Progenitor cell of endocrine pancreas (in vitro differentiated cells): ENCODE data around the gene FGD4. TPM values are rescaled to one million over a fixed set of nuclear protein-coding genes. Genes with fewer than 3 reads are reported as not detected.
A peak's percentile ranks its signal among the peaks of the same experiment; 100 is the strongest.

Experiments used
- DNase-seq: peaks from one replicate; pipeline ENCODE4 v3.0.0; 2021; ENCODE audit warnings: low spot score; ENCODE audit not compliant: unreplicated experiment
- H3K27ac Mint-ChIP-seq: 2 replicates; pipeline ENCODE4 v1.8.0; 2021; ENCODE audit warnings: mild to moderate bottlenecking, moderate library complexity, mixed read lengths
- H3K27me3 Mint-ChIP-seq: 2 replicates; pipeline ENCODE4 v1.8.0; 2021; ENCODE audit warnings: mixed read lengths
- H3K36me3 Mint-ChIP-seq: 2 replicates; pipeline ENCODE4 v1.8.0; 2022; ENCODE audit warnings: mixed read lengths; ENCODE audit not compliant: insufficient read depth
- H3K4me1 Mint-ChIP-seq: 2 replicates; pipeline ENCODE4 v1.8.0; 2021; ENCODE audit warnings: low read depth, mixed read lengths
- H3K4me3 Mint-ChIP-seq: 2 replicates; pipeline ENCODE4 v1.8.0; 2021; ENCODE audit warnings: low read depth, mild to moderate bottlenecking, moderate library complexity, mixed read lengths
- H3K9me3 Mint-ChIP-seq: 2 replicates; pipeline ENCODE4 v1.8.0; 2021; ENCODE audit warnings: low read depth, mixed read lengths
- CTCF ChIP-seq: fragments of 200-600 bp; sonication (generic); IDR thresholded peaks from one replicate; pipeline ENCODE4 v1.5.0; 2021; ENCODE audit warnings: antibody characterized with exemption, mild to moderate bottlenecking; ENCODE audit not compliant: unreplicated experiment
- total RNA-seq: library from RNA; stranded (reverse); gene quantifications from 2 replicates; pipeline ENCODE4 v1.2.1, GENCODE V29; 2021

Gene FGD4
- total RNA-seq, 1 donor from 2014 or later = 83.8 TPM

GRCh38 chr12:32486158-32486557 lies 86.8 kb downstream of the FGD4 start:
- TF ChIP-seq CTCF = no peak
- Mint-ChIP-seq H3K36me3 (peaks cover 4% of the 10 kb centered on the region), H3K4me3 (no peak overlapping the region), H3K27ac (peak overlapping the region; percentile 43), H3K27me3 (no peaks in the 10 kb centered on the region), H3K9me3 (no peaks in the 10 kb centered on the region), H3K4me1 (peaks cover 12% of the 10 kb centered on the region)
- DNase-seq = no peak

GRCh38 chr12:32488132-32488531 lies 88.8 kb downstream of the FGD4 start:
- TF ChIP-seq CTCF = no peak
- Mint-ChIP-seq H3K36me3 (no peaks in the 10 kb centered on the region), H3K4me3 (no peak overlapping the region), H3K27me3 (no peaks in the 10 kb centered on the region), H3K27ac (no peak overlapping the region), H3K4me1 (peaks cover 22% of the 10 kb centered on the region), H3K9me3 (no peaks in the 10 kb centered on the region)
- DNase-seq = no peak

GRCh38 chr12:32489070-32489469 lies 89.7 kb downstream of the FGD4 start:
- H3K36me3 Mint-ChIP-seq = no peaks in the 10 kb centered on the region

GRCh38 chr12:32490801-32491200 lies 91.4 kb downstream of the FGD4 start:
- no peak for DNase-seq
- Mint-ChIP-seq H3K9me3 (no peaks in the 10 kb centered on the region), H3K27ac (peak overlapping the region; percentile 26), H3K4me1 (peaks cover 21% of the 10 kb centered on the region), H3K4me3 (no peak overlapping the region), H3K27me3 (no peaks in the 10 kb centered on the region), H3K36me3 (no peaks in the 10 kb centered on the region)
- no peak for TF ChIP-seq CTCF

More at GRCh38 chr12:32489070-32489469, 89.7 kb downstream of the FGD4 start:
- H3K4me1 Mint-ChIP-seq = peaks cover 22% of the 10 kb centered on the region
- no peak for TF ChIP-seq CTCF
- DNase-seq = no peak
- no peak overlapping the region for H3K27ac Mint-ChIP-seq
- H3K9me3 Mint-ChIP-seq = no peaks in the 10 kb centered on the region
- no peak overlapping the region for H3K4me3 Mint-ChIP-seq
- H3K27me3 Mint-ChIP-seq = no peaks in the 10 kb centered on the region

GRCh38 chr12:32493282-32493681 lies 93.9 kb downstream of the FGD4 start:
- H3K4me1 Mint-ChIP-seq = peaks cover 21% of the 10 kb centered on the region
- no peaks in the 10 kb centered on the region for H3K9me3 Mint-ChIP-seq
- no peak for DNase-seq
- H3K27me3 Mint-ChIP-seq = no peaks in the 10 kb centered on the region
- no peak overlapping the region for H3K4me3 Mint-ChIP-seq
- no peak for TF ChIP-seq CTCF
- no peaks in the 10 kb centered on the region for H3K36me3 Mint-ChIP-seq
- no peak overlapping the region for H3K27ac Mint-ChIP-seq
